ENCODE measurements around the gene SPPL3.

The SPPL3 gene

GRCh38 chr12:120849765-120850164 lies 54.4 kb downstream of the SPPL3 start:
- TF ChIP-seq, protein P1, sequence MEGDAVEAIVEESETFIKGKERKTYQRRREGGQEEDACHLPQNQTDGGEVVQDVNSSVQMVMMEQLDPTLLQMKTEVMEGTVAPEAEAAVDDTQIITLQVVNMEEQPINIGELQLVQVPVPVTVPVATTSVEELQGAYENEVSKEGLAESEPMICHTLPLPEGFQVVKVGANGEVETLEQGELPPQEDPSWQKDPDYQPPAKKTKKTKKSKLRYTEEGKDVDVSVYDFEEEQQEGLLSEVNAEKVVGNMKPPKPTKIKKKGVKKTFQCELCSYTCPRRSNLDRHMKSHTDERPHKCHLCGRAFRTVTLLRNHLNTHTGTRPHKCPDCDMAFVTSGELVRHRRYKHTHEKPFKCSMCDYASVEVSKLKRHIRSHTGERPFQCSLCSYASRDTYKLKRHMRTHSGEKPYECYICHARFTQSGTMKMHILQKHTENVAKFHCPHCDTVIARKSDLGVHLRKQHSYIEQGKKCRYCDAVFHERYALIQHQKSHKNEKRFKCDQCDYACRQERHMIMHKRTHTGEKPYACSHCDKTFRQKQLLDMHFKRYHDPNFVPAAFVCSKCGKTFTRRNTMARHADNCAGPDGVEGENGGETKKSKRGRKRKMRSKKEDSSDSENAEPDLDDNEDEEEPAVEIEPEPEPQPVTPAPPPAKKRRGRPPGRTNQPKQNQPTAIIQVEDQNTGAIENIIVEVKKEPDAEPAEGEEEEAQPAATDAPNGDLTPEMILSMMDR (conservative IDR thresholded peaks at IDR 0.05), result no peak
- H3K27ac ChIP-seq, result no peak overlapping the region

DNA sequence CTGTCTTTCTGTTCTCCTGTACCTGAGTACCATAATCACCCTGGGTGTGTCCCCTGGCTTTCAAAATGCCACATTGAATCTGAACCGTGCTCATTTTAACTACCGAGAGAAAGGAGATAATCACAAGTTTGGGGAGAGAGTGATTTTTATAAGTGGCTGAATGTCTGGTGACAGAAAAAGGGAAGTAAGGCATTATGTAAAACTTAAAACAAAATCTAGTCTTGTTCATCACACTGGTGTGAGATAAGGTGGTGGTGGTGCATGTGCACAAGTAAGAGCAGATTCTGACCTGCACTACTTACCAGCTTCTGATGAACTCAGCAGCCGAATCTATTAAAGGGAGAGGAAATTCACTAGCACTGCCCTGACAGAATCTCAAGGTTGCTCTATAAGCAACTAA lies 56.3 kb downstream of the SPPL3 start:
- TF ChIP-seq, protein P1 (conservative IDR thresholded peaks at IDR 0.05), result no peak

DNA sequence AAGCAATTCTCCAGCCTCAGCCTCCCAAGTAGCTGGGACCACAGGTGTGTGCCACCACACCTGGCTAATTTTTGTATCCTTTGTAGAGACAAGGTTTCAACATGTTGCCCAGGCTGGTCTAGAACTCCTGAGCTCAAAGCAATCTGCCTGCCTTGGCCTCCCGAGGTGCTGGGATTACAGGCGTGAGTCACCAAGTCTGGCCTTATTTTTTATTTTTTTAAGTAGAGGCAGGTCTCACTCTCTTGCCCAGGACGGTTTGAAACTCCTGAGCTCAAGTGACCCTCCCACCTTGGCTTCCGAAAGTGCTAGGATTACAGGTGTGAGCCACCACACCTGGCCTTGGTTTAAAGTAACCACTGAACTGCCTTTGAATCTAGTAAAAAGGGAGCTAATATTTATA lies 56.8 kb downstream of the SPPL3 start:
- TF ChIP-seq, protein P1 (conservative IDR thresholded peaks at IDR 0.05), result no peak
- no peak overlapping the region; the same call in 1 of the 2 replicates for H3K27ac ChIP-seq

More for the DNA sequence above, 56.3 kb downstream of the SPPL3 start:
- H3K27ac ChIP-seq, result no peak overlapping the region

DNA sequence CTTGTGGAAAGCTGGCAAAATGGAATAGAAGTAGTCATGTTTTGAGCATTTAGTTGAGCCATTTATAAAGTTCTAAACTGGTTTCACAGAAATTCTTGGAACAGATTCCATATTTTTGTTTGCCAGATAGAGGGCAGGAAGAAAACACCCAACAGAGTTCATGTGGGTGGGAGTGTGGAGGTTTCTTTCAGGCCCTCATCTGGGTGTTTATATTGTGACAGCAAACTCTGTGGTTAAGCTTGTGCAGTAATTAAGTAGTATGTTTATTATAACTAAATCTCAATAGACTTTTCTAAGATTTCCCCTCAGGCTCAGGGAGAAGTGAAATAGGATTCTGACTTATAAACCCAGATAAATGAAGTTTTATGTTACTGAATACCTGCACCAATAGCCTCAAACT lies 57.4 kb downstream of the SPPL3 start:
- H3K27ac ChIP-seq, result no peak overlapping the region; the same call in 1 of the 2 replicates
- TF ChIP-seq, protein P1 (conservative IDR thresholded peaks at IDR 0.05), result no peak

DNA sequence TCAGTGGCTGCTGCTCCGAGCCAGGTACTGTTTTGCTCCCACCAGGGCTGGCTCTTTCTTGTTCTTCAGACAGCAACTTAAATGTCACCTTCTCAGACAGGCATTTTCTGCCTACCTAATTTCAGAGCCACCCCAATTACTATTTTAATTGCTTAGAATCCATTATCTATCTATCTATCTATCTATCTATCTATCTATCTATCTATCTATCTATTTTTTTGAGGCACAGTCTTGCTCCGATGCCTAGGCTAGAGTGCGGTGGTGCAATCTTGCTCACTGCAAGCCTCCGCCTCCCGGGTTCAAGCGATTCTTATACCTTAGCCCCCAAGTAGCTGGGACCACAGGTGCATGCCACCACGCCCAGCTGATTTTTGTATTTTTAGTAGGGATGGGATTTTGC lies 58.5 kb downstream of the SPPL3 start:
- TF ChIP-seq, protein P1 (conservative IDR thresholded peaks at IDR 0.05), result no peak
- H3K27ac ChIP-seq, result no peak overlapping the region

DNA sequence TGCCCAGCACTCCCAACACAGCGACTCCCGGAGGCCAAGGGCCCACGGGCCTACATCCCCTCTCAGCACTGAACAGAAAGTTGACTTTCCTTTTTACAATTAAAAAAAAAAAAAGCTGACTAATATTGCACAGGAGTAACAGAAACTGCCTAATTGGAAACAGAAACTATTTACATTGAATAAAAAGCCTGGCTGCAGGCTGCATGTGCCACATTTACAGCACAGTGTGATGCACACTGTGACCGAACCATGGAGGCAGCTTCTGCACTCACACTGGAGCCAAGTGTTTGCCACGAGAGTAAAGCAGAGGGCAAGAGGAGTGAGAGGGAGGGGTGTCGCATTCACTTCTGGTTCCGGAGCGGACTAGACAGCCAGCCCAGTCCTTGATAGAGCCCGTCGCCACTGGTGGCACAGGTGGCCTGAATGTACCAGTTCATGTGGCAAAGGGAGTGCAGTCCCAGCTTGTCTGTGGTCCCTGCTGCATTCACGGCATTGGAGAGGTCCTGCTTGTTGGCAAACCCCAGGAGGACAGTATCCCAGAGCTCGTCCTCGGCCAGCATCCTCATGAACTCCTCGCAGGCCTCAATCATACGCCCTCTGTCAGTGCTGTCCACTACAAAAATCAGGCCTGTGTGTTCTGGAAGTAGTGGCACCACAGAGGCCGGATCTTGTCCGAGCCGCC lies 59.2 kb downstream of the SPPL3 start:
- TF ChIP-seq, protein P1 (conservative IDR thresholded peaks at IDR 0.05), result no peak
- H3K27ac ChIP-seq, result no peak overlapping the region

GRCh38 chr12:120844297-120844696 lies 59.9 kb downstream of the SPPL3 start:
- no peak overlapping the region for H3K27ac ChIP-seq
- TF ChIP-seq, protein P1 (conservative IDR thresholded peaks at IDR 0.05), result no peak
